ENCODE measurements around the gene RAD51B.

- TF ChIP-seq CTCF (IDR thresholded peaks at IDR 0.05), result no peak
- TF ChIP-seq POLR2AphosphoS5 (IDR thresholded peaks at IDR 0.05; ENCODE audit: insufficient read depth in 1 of 2, low read depth in 1 of 2), result no peak
Observed at GRCh38 chr14:68610251-68610793, 790.7 kb downstream of the RAD51B start.

Measured in vagina (tissue), 2 donors.